Stimulated activated CD4-positive, alpha-beta T cell treated with anti-CD3 and anti-CD28 coated beads, Interleukin-2, amount 100 ng/mL, for 48 hours (primary cell): Measurements from ENCODE around the gene ZBTB7A.
A peak's percentile ranks its signal among the peaks of the same experiment; 100 is the strongest.
"Not testable (repeated sequence)": the region's sequence is repeated elsewhere in the genome, so short reads cannot be mapped to it uniquely, and the experiment has no call there.

Source experiments
- DNase-seq, 2 donors: peaks; one replicate each; pipeline ENCODE4 v3.0.0-alpha.2; 2020

ZBTB7A gene

GRCh38 chr19:4013886-4014540 is 52.7 kb downstream of the ZBTB7A start:
- no peak for DNase-seq

- no peak for DNase-seq
Measured at GRCh38 chr19:4012975-4013634, 53.6 kb downstream of the ZBTB7A start.

- DNase-seq = no peak
Measured at GRCh38 chr19:4012092-4012974, 54.4 kb downstream of the ZBTB7A start.

GRCh38 chr19:4011430-4011829 is 55.3 kb downstream of the ZBTB7A start:
- not testable (repeated sequence) for DNase-seq

- DNase-seq = no peak
Measured at GRCh38 chr19:4010808-4011110, 55.9 kb downstream of the ZBTB7A start.

GRCh38 chr19:4009990-4010807 is 56.5 kb downstream of the ZBTB7A start:
- DNase-seq = no peak

GRCh38 chr19:4007836-4008539 is 58.7 kb downstream of the ZBTB7A start:
- no peak for DNase-seq

- peak; percentile 94 to 96 for DNase-seq
Measured at GRCh38 chr19:4007021-4007835, 59.5 kb downstream of the ZBTB7A start, which contains the start of gene PIAS4. Gene PIAS4 (plus strand): TSS chr19:4007736. CDS start chr19:4007761, 25 bp downstream.

- not testable (repeated sequence) for DNase-seq
Measured at GRCh38 chr19:4005436-4005835, 61.3 kb downstream of the ZBTB7A start.

- DNase-seq = not testable (repeated sequence)
Measured at GRCh38 chr19:4000798-4001197, 65.9 kb downstream of the ZBTB7A start.

GRCh38 chr19:3998667-3999412 is 67.9 kb downstream of the ZBTB7A start:
- not testable (repeated sequence) for DNase-seq

GRCh38 chr19:3995607-3996006 is 71.1 kb downstream of the ZBTB7A start:
- no peak for DNase-seq
